Stimulated activated CD8-positive, alpha-beta memory T cell treated with anti-CD3 and anti-CD28 coated beads, Interleukin-12 subunit alpha, Interleukin-12 subunit beta, amount 100 ng/mL, for 24 hours (primary cell): ENCODE measurements around the gene URB1.
"Not testable (repeated sequence)": the region's sequence is repeated elsewhere in the genome, so short reads cannot be mapped to it uniquely, and the experiment has no call there.

Source experiments
- DNase-seq: peaks from one replicate; pipeline ENCODE4 v3.0.0-alpha.2; 2020; ENCODE audit errors: extremely low read depth

Gene URB1

GRCh38 chr21:32392880-32393676, at the start of gene URB1:
TSS of gene URB1 (minus strand) at chr21:32393012. CDS start at chr21:32392910, 102 bp downstream.
- peak; percentile 83 for DNase-seq

DNA sequence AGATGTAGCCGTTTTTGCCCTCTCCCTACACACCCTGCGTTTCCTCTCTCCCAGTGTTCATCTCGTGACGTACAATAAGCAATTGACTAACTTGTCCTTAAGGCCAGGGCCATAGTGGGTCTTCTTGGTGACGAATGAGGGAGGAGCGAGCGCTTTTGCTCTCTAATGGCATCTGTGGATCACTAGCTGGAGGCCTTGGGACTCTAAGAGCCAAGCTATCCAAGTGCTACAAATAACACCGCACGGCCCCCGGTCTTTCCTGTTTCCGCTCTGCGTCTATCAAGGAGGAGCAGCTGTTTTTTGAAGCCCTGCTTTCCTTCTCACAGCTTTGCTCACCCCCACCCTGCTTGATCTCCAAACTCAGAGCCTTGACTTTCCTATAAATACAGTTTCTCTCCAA, 44.9 kb upstream of the URB1 start:
- DNase-seq, result no peak

GRCh38 chr21:32432982-32433660, 40.3 kb upstream of the URB1 start:
- not testable (repeated sequence) for DNase-seq

DNA sequence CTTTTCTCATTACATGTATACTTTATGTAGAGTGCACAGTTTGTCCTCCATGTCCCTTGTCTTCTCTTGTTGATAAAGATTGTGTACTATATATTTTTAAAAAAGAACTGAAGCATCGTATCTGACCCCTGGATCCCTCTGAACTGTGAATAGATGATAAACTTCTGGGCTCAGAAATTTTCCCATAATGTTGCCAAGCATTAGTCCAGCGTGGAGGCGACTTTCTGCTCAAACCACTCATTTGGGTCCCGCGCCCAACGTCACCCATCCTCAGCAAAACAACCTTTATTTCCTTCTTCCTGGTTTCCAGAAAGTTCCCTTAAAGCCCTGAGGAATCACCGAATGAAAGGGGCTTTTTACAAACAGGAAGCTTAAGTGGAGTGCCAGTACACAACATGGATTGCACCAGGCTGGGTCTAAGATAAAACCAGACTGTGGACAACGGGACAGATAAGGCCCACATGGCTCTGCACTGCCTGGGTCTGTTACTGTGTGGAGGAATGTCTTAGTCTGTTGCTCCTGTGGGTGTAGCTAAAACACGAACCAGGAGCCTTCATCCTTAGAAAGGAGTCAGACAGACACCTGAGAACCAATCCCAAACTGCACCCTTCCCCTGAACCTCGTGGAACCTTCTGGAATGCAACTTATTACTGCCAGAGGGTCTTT, 35.3 kb upstream of the URB1 start:
- DNase-seq, result no peak

GRCh38 chr21:32426592-32427051, 33.8 kb upstream of the URB1 start:
- DNase-seq, result no peak

DNA sequence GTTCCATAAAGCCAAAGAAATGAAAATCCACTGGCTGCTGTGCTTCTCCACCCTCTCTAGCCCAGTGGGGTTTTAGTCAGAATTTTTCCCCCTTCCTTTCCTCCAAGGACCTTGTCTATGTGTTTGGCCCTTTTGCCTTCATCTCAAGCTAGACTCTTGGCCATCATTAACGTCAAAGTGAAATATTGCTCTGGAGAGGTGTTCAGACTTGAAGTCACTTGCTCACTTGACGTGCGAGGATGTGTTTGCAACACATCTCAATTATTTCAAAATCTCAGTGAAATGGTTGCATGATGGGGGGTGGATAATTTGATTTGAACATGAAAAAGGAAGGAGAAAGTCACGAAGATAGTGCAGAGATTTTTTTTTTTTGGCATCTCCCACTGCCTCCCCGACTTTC, 33.3 kb upstream of the URB1 start:
- no peak for DNase-seq

DNA sequence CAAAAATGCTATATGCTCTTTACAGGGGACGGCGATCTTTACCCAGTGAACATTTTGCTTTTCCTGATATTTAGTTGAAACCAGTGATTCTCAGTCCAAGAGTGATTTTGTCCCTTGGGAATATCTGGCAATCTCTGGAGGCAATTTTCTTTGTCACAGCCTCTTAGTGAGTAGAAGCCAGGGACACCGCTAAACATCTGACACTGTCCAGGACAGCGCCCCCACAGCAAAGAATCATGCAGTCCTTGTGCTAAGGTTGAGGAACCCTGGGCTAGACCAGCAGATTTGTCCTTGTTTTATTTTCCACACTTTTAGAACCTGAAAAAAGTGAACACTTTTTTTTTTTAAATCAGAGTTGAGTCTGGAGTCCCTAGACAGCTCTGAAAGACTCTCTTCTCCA, 32.8 kb upstream of the URB1 start:
- no peak for DNase-seq

- DNase-seq, result no peak
Observed at GRCh38 chr21:32424674-32425073, 31.9 kb upstream of the URB1 start.

- DNase-seq, result no peak
Observed at GRCh38 chr21:32424191-32424535, 31.4 kb upstream of the URB1 start.

- no peak for DNase-seq
Observed at GRCh38 chr21:32423320-32424190, 30.7 kb upstream of the URB1 start.

DNA sequence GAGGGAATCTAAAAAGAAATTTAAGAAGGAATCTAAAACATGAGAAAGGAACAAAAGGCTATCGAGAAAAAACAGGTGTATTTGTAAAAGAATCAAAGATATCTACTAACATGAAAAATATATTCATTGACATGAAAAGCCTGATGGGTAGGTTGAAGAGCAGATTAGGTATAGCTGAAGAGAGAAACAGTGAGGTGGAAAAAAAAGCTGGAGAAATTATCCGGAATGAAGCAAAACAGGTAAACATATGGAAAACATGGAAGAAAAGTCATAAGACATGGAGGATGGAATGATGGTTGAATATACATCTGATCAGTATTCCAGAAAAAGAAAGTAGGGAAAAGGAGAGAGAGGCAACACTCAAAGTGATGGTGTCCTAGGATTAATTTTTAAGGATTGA, 29.3 kb upstream of the URB1 start:
- no peak for DNase-seq

DNA sequence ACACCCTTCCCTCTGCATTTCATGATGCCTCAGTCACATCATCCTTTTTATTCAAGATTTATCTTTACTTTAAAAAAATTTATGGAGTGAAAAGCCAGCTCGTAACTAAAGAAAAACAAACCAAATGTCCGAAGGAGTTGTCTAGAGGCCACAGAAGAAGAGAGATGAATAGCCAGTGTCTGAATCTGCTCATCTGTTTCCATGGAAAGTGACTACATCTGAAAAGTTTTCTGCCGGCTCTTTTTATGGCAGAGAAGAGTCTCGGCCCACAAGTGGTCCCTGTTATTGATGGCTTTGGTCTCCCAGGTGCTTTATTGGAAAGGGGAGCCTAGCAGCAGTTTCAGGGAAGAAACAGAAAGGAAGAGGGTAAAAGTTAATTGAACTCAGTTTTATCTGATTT, 25.3 kb upstream of the URB1 start:
- no peak for DNase-seq

- DNase-seq, result no peak
Observed at GRCh38 chr21:32415451-32416398, 22.9 kb upstream of the URB1 start.

- no peak for DNase-seq
Observed at GRCh38 chr21:32414579-32415358, 22.0 kb upstream of the URB1 start.

DNA sequence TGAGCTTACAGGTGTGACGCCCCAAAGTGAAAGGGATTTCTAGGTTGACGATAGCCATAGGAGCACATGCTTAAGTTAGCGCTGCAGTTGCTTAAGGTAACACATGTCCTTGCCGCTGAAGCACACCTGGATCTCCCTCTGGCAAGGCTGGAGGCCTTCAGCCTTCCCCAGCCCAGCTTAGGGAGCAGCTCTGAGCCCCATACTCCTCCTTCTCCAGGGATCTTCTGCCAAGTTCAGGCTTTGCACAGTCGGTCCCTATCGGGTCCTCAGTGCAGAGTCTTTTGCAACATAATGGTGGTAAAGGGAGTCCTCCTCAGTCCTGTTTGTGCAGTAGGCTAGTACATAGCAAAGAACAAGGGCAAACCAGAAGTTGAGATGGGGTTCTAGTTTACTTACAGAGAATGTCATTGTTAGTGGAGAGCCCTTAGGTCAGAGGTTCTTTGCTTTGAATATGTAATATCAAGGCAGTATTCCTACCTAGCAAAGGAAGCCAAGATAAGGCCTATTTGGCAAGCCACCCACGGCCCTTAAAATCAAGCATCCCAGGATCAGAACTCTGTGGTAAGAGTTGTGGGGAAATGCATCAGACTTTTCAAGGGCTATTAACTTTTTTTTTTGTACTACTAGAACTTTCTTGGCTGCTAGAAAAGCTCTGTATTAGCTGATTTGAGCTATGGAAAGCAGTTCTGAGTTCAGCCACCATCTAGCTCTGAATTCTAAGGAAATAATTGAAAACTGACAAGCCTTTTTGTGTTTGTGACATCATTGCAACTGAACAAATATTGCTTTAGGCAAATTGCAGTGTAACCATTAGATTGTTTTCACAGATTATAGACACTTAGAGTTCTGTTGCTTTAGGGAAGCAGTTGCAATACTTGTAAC, 21.1 kb upstream of the URB1 start:
- DNase-seq, result no peak

DNA sequence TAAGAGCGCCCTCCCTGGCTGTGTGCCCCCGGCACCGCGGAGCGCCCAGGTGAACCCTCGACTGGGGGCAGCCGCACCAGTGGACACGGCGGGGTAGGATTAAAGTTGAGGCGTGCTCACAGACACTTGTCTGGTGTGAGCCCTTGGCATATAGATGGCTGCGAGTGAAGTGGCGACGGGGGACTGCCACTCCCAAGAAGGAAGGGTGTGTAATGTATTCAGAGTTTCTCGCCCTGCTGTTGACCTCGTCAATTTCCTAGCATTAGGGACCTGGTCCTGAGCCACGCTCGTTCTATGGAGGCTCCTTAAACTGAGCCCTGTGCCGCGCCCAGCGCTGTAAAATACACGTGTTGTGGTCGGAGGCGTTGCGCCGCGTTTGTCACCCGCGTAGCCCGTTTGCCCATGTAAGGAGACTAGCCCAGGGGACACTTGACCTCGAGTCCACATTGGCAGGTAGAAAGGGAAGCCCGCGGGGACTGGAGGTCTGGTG, 20.2 kb upstream of the URB1 start:
- DNase-seq, result no peak

GRCh38 chr21:32412162-32413014, 19.6 kb upstream of the URB1 start, which contains the start of gene EVA1C:
TSS of gene EVA1C (plus strand) at chr21:32412706. CDS start at chr21:32412854, 148 bp downstream.
- DNase-seq, result peak; percentile 39
